HG03196 (cell line): Measurements from ENCODE around the gene POLR2E.

Experiments
- ATAC-seq: cut with Tn5 transposase; IDR thresholded peaks from one replicate; pipeline ENCODE4 v1.9.1; 2021; ENCODE audit not compliant: unreplicated experiment

The POLR2E gene

GRCh38 chr19:1082165-1082927 is 12.8 kb downstream of the POLR2E start:
- no peak for ATAC-seq

DNA sequence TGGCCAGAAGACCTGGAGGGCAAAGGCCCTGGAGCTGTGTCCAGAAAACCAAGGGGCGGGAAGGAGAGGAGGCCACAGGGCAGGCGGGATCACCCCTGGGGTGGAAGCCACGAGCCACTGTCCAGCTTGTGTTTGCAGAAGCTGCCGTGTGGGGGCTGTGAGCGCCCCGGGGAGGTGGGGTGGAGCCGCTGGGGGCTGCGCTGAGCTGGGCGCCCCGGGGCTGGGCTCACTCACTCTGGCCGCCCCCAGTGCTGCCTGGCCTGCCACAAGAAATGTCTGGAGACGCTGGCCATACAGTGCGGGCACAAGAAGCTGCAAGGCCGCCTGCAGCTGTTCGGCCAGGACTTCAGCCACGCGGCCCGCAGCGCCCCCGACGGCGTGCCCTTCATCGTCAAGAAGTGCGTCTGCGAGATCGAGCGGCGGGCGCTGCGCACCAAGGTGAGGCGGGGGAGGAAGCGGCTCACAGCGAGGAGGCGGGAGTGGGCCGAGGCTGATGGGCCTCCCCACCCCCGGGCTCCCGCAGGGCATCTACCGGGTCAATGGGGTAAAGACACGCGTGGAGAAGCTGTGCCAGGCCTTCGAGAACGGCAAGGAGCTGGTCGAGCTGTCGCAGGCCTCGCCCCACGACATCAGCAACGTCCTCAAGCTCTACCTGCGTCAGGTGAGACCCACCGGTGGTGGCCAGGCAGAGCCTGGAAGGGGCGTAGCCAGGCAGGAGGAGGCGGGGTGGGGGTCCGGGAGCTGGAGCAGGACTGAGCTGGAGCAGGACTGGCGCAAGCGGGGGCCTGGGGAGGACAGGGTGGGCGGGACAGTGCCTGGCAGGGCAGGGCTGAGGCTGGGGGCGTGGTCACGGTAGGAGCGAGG is 13.6 kb downstream of the POLR2E start:
- ATAC-seq = no peak

- no peak for ATAC-seq
Observed at GRCh38 chr19:1080360-1081161, 14.6 kb downstream of the POLR2E start.

GRCh38 chr19:1079566-1080111 is 15.5 kb downstream of the POLR2E start:
- no peak for ATAC-seq

- peak; percentile 59 for ATAC-seq
Observed at GRCh38 chr19:1076951-1077350, 18.2 kb downstream of the POLR2E start.

DNA sequence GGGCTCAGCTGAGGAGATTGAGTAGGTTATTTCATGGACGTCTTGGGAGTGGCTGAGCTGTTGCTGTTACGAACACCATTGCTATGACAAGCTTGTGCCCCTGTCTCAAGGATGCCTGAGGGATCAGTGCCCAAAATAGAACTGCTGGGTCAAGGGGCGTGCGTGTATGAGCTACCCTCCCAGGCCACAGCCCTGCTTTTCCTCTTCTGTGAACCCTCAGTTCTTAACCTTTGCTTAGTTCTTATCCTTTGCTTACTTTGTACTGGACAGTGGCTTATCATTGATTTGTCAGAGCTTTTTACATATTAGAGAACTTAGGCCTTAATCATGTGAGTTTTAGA is 19.2 kb downstream of the POLR2E start:
- ATAC-seq = no peak

DNA sequence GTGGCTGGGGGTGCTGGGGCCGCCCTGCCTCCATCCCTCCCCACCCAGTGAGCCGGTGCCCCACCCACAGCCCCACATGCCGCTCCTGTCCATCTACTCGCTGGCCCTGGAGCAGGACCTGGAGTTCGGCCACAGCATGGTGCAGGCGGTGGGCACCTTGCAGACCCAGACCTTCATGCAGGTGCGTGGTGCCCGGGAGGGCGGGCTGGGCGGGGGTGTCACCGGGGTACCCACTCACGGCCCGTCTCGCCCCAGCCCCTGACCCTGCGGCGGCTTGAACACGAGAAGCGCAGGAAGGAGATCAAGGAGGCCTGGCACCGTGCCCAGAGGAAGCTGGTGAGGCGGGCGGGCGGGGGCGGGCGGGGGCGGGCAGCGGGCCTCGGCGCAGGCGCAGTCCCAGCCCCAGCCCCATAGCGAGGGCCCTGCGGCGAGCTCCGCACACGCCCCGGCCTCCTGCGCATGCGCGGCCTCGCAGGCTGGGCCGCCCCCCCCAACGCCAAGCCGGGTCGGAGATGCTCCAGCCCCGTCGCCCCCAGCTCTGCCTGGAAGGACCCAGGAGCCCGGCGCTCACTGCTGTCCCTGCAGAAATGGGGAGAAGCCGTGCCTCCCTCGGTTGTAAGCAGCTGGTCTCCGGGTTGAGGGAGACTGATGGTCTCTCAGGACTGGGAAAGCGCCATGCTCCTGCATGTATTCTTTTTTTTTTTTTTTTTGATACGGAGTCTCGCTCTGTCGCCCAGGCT is 20.5 kb downstream of the POLR2E start:
- peak; percentile 36 for ATAC-seq

- no peak for ATAC-seq
Observed at GRCh38 chr19:1073956-1074517, 21.1 kb downstream of the POLR2E start.

- ATAC-seq = no peak
Observed at GRCh38 chr19:1073063-1073955, 21.9 kb downstream of the POLR2E start.

- ATAC-seq = no peak
Observed at GRCh38 chr19:1072371-1073015, 22.7 kb downstream of the POLR2E start.

- ATAC-seq = no peak
Observed at GRCh38 chr19:1070931-1071791, 24.0 kb downstream of the POLR2E start.

DNA sequence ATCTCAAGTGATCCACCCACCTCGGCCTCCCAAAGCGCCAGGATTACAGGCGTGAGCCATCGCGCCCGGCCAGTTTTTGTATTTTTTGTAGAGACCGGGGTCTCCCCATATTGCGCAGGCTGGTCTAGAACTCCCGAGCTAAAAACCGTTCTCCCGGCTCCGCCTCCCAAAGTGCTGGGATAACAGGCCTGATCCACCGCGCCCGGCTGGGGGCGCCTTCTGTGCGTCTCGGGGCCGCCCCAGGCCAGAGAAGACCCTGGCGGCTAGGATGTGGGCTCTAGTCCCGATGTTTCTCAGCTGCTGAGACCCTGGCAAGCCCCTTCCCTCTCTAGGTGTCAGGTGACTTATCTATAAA is 24.6 kb downstream of the POLR2E start:
- ATAC-seq = no peak

GRCh38 chr19:1069009-1069779 is 26.0 kb downstream of the POLR2E start:
- no peak for ATAC-seq

DNA sequence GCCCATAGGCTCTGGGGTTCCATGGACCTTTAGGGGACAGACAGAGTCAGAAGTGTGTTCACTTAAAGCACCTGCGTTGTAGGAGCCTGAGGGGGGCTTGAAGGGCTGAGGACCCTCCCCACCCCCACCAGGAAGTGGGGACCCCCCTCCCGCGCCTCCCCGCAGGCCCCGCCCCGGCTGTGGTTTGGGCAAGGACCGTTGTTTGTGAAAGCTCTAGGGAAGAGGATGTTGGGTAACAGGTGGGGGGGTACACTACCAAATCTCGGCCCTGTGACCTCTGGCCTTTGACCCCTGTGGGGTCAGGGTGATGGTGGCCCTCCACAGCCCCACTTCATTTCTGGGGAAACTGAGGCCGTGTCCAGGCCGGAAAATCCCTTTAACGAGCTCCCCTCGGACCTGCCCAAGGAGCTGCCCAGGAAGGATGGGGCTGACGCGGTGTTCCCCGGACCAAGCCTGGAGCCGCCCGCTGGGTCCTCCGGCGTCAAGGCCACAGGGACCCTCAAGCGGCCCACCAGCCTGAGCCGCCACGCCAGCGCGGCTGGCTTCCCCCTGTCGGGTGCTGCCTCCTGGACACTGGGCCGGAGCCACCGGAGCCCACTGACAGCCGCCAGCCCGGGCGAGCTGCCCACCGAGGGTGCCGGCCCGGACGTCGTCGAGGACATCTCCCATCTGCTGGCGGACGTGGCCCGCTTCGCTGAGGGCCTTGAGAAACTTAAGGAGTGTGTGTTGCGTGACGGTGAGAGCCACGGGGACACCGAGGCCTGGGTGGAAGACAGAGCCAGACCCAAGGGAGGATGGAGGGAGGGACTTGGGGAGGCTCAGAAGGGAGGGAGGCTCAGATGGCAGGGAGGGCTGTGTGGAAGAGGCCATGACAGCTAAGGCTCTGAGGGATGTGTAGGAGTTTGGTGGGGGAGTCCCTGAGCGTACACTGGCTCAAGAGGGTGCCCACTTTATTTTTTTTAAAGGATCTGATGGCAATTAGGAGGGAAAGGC is 26.9 kb downstream of the POLR2E start:
- no peak for ATAC-seq

DNA sequence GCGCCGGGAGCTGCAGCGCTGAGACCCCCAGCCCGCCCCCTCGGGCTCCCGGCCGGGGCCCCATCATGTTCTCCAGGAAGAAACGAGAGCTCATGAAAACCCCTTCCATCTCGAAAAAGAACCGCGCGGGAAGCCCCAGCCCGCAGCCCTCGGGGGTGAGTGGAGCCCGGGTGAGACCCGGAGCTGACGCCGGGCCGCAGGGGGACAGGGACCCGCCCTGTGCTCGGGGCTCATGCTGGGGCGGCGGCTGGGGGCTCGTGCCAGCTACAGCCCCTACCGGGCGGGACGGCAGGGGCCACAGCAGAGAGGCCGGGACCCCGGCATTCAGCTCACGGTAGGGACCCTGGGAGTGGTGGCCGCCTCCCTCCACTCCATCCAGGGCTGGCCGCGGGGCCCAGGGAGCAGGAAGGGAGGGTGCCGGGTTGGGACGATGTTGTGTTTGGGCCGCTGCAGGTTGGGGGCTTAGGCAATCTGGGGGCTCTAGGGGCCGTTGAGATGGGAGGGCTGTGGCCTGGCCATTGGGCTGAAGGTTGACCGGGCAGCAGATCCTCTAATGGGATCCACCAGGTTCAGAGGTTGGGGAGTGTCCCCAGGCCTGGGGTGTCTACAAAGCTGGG is 27.7 kb downstream of the POLR2E start:
- ATAC-seq = peak; percentile 19
